ENCODE data around the gene SHISA9.

SHISA9 gene

GRCh38 chr16:12951976-12952375 lies 50.6 kb downstream of the SHISA9 start:
- no peak for DNase-seq (ENCODE audit: low read depth, low spot score)

GRCh38 chr16:12958366-12958765 lies 57.0 kb downstream of the SHISA9 start:
- DNase-seq (ENCODE audit: low read depth, low spot score) = no peak

GRCh38 chr16:12959072-12959471 lies 57.7 kb downstream of the SHISA9 start:
- no peak for DNase-seq (ENCODE audit: low read depth, low spot score)

- no peak for DNase-seq (ENCODE audit: low read depth, low spot score)
Measured at GRCh38 chr16:12961626-12962025, 60.2 kb downstream of the SHISA9 start.

GRCh38 chr16:12964461-12964860 lies 63.1 kb downstream of the SHISA9 start:
- no peak for DNase-seq (ENCODE audit: low read depth, low spot score)

GRCh38 chr16:12965274-12965804 lies 63.9 kb downstream of the SHISA9 start:
- no peak for DNase-seq (ENCODE audit: low read depth, low spot score)

- DNase-seq (ENCODE audit: low read depth, low spot score) = no peak
Measured at GRCh38 chr16:12971241-12971640, 69.8 kb downstream of the SHISA9 start.

GRCh38 chr16:12972246-12972645 lies 70.8 kb downstream of the SHISA9 start:
- DNase-seq (ENCODE audit: low read depth, low spot score) = no peak

- no peak for DNase-seq (ENCODE audit: low read depth, low spot score)
Measured at GRCh38 chr16:12975766-12976165, 74.4 kb downstream of the SHISA9 start.

GRCh38 chr16:12976496-12976895 lies 75.1 kb downstream of the SHISA9 start:
- DNase-seq (ENCODE audit: low read depth, low spot score) = no peak

GRCh38 chr16:12976936-12977335 lies 75.5 kb downstream of the SHISA9 start:
- DNase-seq (ENCODE audit: low read depth, low spot score) = no peak

GRCh38 chr16:12985516-12985915 lies 84.1 kb downstream of the SHISA9 start:
- no peak for DNase-seq (ENCODE audit: low read depth, low spot score)

GRCh38 chr16:12988071-12988470 lies 86.7 kb downstream of the SHISA9 start:
- DNase-seq (ENCODE audit: low read depth, low spot score) = no peak

GRCh38 chr16:12992066-12992465 lies 90.7 kb downstream of the SHISA9 start:
- no peak for DNase-seq (ENCODE audit: low read depth, low spot score)

GRCh38 chr16:12994402-12994801 lies 93.0 kb downstream of the SHISA9 start:
- DNase-seq (ENCODE audit: low read depth, low spot score) = no peak

GRCh38 chr16:12995721-12996372 lies 94.4 kb downstream of the SHISA9 start:
- no peak for DNase-seq (ENCODE audit: low read depth, low spot score)

GRCh38 chr16:12998361-12999085 lies 97.1 kb downstream of the SHISA9 start:
- DNase-seq (ENCODE audit: low read depth, low spot score) = no peak

GRCh38 chr16:12999368-12999767 lies 98.0 kb downstream of the SHISA9 start:
- DNase-seq (ENCODE audit: low read depth, low spot score) = no peak

GRCh38 chr16:13005721-13006247 lies 104.4 kb downstream of the SHISA9 start:
- DNase-seq (ENCODE audit: low read depth, low spot score) = no peak

- DNase-seq (ENCODE audit: low read depth, low spot score) = no peak
Measured at GRCh38 chr16:13012601-13013000, 111.2 kb downstream of the SHISA9 start.

- no peak for DNase-seq (ENCODE audit: low read depth, low spot score)
Measured at GRCh38 chr16:13013043-13013442, 111.6 kb downstream of the SHISA9 start.

GRCh38 chr16:13014476-13014875 lies 113.1 kb downstream of the SHISA9 start:
- no peak for DNase-seq (ENCODE audit: low read depth, low spot score)

GRCh38 chr16:13018026-13018425 lies 116.6 kb downstream of the SHISA9 start:
- no peak for DNase-seq (ENCODE audit: low read depth, low spot score)

Measured in activated CD4-positive, CD25-positive, alpha-beta regulatory T cell treated with anti-CD3 and anti-CD28 coated beads, Interleukin-2, amount 50 U/mL, for 16 hours (primary cell).